IPS DF 4.7 (cell line): ENCODE results near the gene FHIT.

Source experiments
- DNase-seq: peaks from one replicate; pipeline ENCODE4 v3.0.0-alpha.2; 2013; ENCODE audit warnings: low spot score; ENCODE audit errors: extremely low read depth

The FHIT gene

DNA sequence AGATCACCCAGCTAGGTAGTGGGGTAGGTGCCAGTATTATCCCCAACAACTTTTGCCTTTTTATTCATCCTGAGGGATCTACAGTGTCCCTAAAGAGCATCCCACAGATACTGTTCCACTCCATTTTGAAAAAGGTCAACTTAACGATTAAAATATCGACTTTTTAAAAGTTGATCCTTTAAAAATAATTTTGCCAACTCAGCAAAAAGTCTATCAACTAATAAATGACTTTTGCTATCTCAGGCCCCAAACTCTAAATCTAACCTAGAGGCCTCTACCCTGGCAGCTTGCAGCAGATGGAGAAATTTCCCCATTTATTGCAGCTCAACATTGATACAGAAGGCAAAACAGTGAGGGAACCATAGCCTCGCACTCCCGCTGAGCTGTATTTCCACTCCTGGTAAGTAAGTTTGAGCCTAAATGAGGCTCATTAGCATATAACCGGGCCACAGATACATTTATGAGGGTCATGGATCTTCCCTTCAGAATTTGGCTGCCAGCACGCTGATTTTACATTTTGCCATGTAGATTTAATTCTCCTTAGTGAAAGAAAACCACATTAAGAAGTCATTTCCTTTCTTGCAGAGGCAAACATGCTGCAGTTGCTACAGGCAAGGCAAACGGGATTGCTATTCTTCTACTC is 1497.3 kb downstream of the FHIT start:
- DNase-seq: no peak

DNA sequence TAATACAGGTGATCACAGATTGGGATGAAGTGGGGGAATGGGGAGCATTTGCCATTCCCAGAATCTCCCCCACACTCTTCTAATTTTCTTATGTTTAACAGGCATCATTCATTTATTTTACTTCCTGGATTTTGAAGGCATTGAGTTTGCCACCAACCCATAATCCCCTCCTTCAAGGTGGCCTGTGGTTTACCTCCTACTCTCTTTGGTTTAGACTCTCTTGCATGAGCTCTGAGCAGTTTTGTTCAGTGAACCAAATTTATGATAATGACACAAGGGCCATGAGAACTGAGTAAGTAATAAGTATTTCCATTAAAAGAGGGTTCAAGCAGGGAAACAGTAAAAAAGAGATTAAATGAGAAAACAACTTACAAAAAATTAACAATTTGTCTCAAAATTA is 1498.3 kb downstream of the FHIT start:
- no peak for DNase-seq

DNA sequence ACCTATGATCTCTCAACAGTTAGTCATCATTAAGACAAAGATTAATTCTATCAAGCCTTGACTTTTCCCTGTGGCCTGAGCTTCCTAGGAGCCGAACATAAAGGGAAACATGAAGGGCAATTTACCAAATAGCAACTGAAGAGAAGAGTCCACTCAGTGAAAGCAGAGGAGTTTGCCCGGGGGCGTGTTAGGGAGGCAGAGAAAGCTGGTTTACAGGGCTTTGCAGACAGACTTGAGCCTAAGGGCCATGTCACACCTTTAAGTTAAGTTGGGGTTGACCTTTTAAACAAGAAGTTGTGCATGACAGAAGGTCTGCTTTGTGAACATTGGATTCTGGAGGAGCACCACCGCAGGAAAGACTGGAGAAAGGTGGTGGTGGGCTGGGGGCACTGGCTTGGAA is 1499.6 kb downstream of the FHIT start:
- DNase-seq: no peak

GRCh38 chr3:59750391-59750790 is 1500.9 kb downstream of the FHIT start:
- DNase-seq: no peak

- no peak for DNase-seq
These were observed 1502.0 kb downstream of the FHIT start for GRCh38 chr3:59749291-59749690.

- no peak for DNase-seq
These were observed 1504.7 kb downstream of the FHIT start for GRCh38 chr3:59746585-59746984.

GRCh38 chr3:59737241-59737640 is 1514.0 kb downstream of the FHIT start:
- no peak for DNase-seq

DNA sequence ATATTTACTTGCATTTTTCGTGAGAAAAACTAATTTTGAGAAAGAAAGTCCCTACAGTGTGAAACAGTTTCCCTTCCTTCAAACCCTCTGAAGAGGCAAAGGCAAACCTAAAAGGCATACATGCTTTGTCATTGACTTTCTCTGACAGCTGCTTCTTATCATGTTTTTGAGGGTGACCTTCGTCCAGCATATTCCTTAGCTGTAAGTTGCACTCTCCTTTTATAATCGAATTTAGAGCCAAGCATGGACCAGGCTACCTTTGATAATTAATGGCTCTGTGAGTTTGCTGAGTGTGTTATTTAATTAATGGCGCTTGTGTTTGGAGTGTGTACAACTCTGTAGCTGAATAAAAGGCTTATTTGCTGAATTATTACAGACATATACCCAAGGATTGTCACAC is 1517.2 kb downstream of the FHIT start:
- DNase-seq: no peak

DNA sequence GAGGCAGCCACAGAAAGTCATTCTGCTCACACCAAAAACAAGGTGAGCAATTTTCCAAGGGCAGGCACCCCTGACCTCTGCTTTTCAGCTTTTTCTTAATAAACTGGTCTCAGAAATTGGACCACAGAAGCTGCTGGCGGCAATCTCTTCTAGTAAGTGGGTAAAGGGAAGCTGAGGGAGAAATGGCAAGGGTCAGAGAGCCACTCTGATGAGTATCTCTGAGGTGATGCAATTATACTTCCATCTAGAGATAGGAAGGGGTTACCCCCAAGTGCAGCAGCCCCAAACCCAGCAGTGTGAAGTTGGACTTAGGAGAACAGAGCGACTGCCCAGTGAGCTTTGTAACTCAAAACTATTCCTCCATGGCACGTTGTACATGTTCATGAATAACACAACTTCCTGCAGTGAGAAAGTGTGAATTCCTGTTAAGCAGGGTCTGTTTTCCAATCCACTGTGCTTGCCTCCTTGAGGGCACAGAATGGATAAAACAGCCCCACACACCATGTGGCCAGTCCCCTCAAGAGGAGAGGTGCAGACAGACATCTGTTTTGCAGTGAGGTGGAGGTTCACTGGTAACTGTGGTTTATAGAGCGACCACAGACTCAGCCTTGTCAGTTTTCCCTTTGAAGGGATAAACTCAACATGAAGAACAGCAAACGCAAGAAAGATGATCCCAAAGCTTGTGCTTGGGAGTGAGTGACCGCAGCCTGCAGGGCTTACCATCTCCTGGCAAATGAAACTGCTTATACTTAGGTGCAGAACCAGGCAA is 1518.0 kb downstream of the FHIT start:
- DNase-seq: no peak

DNA sequence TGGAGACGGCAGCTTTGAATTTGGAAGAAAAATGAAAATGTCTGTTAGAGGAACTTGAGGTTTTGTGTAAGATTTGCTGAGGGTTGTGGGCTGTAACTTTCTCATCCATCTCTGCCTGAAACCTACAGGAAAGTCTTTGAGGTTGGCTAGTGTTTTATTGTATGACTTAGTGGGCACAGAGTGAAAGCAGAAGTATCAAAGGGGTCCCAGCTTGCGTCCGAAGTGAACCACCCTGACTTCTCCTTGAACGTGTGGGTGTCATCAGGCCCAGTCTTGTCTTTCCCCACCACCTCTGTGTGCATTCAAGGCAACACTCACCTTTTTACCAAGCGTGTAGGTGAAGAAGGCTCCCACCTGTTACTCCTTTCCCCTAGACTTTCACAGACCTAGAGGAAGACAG is 1519.3 kb downstream of the FHIT start:
- no peak for DNase-seq

- no peak for DNase-seq
These were observed 1520.7 kb downstream of the FHIT start for GRCh38 chr3:59730591-59730990.

DNA sequence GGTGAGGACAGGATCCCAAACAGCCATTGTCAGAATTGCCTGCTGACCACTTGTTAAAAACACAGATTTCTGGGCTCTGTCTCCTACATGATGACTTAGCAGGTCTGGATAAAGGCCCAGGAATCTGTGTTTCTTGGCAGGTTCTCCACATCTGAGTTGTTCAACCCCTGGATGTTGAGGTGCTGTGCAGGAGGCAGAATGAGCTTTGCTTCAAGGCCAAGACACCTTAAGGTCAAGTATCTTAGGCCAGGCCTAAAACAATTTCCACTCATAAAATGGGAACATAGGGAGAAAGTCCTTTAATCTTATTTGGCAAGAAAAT is 1522.7 kb downstream of the FHIT start:
- DNase-seq: no peak

DNA sequence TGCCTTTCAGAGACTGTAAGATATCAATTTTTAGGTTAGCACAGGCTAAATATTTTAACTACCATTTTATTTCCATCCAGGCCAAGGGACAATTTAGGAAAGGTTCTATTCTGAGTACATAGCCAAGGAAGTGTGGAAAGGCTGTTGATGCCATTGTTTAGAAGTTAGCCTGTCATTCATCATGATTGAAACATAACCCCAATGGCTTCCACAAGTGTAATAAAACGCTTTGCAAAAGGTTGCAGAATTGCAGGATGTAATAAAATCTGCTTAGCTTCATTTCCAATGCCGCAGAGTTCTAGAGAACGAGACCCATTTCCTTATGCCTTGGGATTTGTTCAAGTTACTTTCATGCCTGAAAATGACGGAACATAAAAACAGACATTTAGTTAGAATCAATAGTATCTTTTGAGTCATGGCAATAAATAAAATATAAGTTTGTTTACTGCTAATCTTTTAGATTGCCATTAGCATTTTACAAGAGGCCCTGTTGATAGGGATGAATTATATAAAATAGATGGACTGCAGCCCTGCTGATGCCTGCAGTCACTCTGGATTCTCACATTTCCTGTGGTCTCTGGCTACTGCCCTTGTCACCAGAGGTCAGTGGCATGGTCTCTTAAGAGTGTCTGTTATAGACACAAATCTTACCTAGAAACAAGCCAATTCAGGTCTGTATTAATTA is 1523.2 kb downstream of the FHIT start:
- DNase-seq: no peak

DNA sequence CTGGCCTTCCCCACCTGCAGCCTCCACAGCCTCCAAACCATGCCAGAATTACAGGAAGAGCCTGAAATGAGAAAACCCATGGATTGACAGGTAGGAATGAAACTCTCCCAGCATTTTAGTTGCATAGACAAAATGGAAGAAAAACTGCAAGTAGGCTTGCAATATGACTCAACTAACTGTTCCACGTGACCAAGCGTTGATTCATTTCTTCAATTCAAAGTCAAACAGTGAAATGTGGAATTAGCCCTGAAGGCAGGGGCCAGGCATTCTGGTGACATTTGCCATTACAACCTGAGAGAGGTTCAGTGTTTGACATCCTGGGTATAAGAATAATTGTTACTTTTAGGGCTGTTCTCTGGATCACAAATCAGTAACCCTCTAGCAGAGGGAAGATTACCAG is 1525.0 kb downstream of the FHIT start:
- no peak for DNase-seq

- DNase-seq: no peak
These were observed 1533.5 kb downstream of the FHIT start for GRCh38 chr3:59717679-59718205.

DNA sequence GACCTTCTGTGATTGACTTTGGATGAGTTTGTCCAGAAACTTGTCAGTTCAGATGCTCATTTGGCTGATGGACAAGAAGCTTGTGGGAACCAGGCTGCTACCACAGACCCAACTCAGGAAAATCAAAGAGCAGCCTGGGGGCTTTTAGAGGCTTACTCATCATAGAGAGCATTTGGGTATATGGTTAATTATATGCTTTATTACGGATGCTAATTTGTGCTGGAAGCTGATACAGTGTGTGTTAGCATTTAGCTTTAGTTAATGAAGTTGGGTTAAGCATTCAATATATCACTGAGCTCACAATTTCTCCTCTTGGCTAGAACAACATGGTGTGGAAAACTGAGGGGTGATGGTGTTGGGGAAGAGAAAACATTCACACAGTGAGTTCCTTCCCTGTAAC is 1537.2 kb downstream of the FHIT start:
- no peak for DNase-seq

DNA sequence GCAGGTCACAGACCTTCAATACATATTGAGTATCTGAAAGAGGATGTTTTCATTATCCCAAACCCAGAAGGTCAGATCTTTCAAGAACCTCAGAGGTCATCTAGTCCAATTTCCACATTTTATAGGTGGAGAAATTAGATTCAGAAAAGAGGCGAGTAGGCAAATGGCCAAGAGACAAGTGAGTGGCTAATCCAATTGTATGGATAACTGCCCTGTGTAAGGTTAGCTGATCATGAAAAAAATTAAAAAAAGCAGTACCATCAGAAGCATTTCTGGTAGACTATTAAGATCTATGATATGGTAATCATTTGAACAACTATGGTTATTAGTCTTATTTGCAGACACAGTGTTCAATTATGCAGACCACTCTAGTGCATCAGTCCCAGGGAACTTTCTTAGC is 1540.7 kb downstream of the FHIT start:
- no peak for DNase-seq

GRCh38 chr3:59709702-59710553 is 1541.3 kb downstream of the FHIT start:
- DNase-seq: no peak

DNA sequence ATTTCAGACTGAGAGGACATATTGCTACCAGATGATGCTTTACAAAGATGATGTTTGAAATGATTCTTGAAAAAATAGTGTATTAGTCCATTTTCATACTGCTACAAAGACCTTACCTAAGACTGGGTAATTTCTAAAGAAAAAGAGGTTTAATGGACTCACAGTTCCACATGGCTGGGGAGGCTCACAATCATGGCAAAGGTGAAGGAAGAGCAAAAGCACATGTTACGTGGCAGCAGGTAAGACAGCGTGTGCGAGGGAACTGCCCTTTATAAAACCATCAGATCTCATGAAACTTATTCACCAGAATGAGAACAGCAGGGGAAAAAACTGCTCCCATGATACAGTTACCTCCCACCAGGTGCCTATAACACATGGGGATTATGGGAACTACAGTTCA is 1543.0 kb downstream of the FHIT start:
- DNase-seq: no peak

GRCh38 chr3:59704292-59704691 is 1547.0 kb downstream of the FHIT start:
- DNase-seq: no peak

DNA sequence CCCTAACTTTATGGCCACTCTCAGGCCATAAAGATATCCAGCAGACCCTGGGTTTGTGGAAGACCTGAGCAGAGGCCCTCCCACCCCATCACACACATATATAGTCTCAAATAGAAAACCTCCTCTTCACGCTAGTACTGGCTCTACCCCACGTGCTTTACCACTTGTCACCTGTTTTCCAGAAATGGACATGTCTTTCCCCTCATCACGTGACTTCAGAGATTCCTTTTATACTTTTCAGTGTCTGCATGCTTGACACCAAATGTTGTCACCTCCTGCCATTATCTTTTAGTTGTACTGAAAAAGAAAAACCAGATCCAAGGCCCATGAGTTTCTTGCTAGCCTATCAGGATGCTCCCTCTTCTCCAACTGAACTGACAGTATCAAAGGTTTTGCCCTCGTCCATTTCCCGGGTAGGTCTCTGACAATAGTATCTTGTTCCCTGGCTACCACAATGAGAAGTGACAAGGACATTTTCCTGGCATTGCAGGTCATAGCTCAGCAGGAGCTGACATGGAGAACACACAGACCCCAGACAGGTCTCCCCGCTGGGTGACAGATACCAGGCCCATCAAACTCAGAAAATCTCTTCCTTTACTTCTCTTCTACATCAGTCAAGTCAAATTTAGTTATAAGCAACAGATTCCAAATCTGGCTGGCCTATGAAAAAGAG is 1551.5 kb downstream of the FHIT start:
- no peak for DNase-seq
